B cell (primary cell): ENCODE results near the gene ARHGAP25. TPM values are rescaled to one million over a fixed set of nuclear protein-coding genes. Genes with fewer than 3 reads are reported as not detected.

Source experiments
- ATAC-seq: fragments of 200-7000 bp; cut with Tn5 transposase; one replicate; pipeline ENCODE4 v1.10.0; 2021; ENCODE audit warnings: low read depth, mild to moderate bottlenecking, moderate number of reproducible peaks, moderate library complexity
- CTCF ChIA-PET: fragments of 350-600 bp; sonication (Branson Sonifier 250); formaldehyde crosslinking; loops from one replicate; lab custom pipeline; 2021; ENCODE audit warnings: antibody characterized with exemption, inconsistent platforms; lab: Charles Lee
- POLR2A ChIA-PET: fragments of 350-600 bp; sonication (Branson Sonifier 250); formaldehyde crosslinking; loops from one replicate; lab custom pipeline; 2021; ENCODE audit warnings: antibody characterized with exemption; lab: Charles Lee
- DNase-seq: peaks from one replicate; pipeline ENCODE4 v3.0.0; 2013
- H2AFZ ChIP-seq: 2 replicates; pipeline ENCODE4 v1.6.1; 2012; ENCODE audit warnings: mild to moderate bottlenecking, low read depth, low read length; ENCODE audit not compliant: insufficient read depth, poor library complexity, severe bottlenecking
- H3K27ac ChIP-seq, 2 donors: 1 replicate in 1 of 2; 2 replicates in 1 of 2; pipeline ENCODE4 v1.5.1; 2012 to 2013; ENCODE audit warnings: low read length in 2 of 2, mild to moderate bottlenecking in 2 of 2, moderate library complexity in 1 of 2
- H3K27me3 ChIP-seq, 4 experiments: fragments of 200-600 bp in 1 of 4; sonication (generic) in 1 of 4; replicated peaks in 1 of 4; 1 replicate in 2 of 4; 2 replicates in 2 of 4; pipeline versions ENCODE4 v1.6.1 to v1.7.0; 2013 to 2016; ENCODE audit warnings: low read length in 3 of 4, mild to moderate bottlenecking in 2 of 4, mixed read lengths in 1 of 4, moderate library complexity in 1 of 4; ENCODE audit not compliant: insufficient read depth in 4 of 4, control insufficient read depth in 3 of 4; ENCODE audit errors: control extremely low read depth in 1 of 4
- H3K36me3 ChIP-seq, 2 experiments: replicated peaks in 1 of 2; 1 replicate in 1 of 2; 2 replicates in 1 of 2; pipeline versions ENCODE4 v1.6.1 to v1.7.1; 2013; ENCODE audit warnings: low read length in 1 of 2; ENCODE audit not compliant: insufficient read depth in 2 of 2, control insufficient read depth in 1 of 2; ENCODE audit errors: control extremely low read depth in 1 of 2, extremely low read depth in 1 of 2
- H3K4me1 ChIP-seq, 2 donors: fragments of 200-600 bp in 1 of 2; sonication (generic) in 1 of 2; 1 replicate in 1 of 2; 2 replicates in 1 of 2; pipeline versions ENCODE4 v1.5.1 to v1.6.1; 2013 to 2017; ENCODE audit warnings: low read length in 2 of 2; ENCODE audit not compliant: control insufficient read depth in 2 of 2, insufficient read depth in 2 of 2
- H3K4me2 ChIP-seq: replicated peaks from 2 replicates; pipeline ENCODE3; 2012; ENCODE audit warnings: mild to moderate bottlenecking, low read depth, low read length; ENCODE audit not compliant: poor library complexity, severe bottlenecking
- H3K4me3 ChIP-seq, 5 experiments: fragments of 200-600 bp in 1 of 5; sonication (generic) in 1 of 5; 1 replicate in 3 of 5; 2 replicates in 2 of 5; pipeline versions ENCODE4 v1.5.1 to v1.7.0; 2011 to 2016; ENCODE audit warnings: low read length in 4 of 5, mild to moderate bottlenecking in 4 of 5, low read depth in 2 of 5, control low read depth in 1 of 5, moderate library complexity in 1 of 5; ENCODE audit not compliant: insufficient read depth in 1 of 5; ENCODE audit errors: control extremely low read depth in 1 of 5, extremely low read depth in 1 of 5
- H3K79me2 ChIP-seq: fragments of 200-600 bp; sonication (generic); one replicate; pipeline ENCODE4 v1.6.0; 2016; ENCODE audit warnings: low read length; ENCODE audit not compliant: control insufficient read depth, insufficient read depth
- H3K9ac ChIP-seq: fragments of 200-600 bp; sonication (generic); 2 replicates; pipeline ENCODE4 v1.6.1; 2017; ENCODE audit warnings: mild to moderate bottlenecking, low read length, moderate library complexity
- H3K9me3 ChIP-seq, 3 donors: one replicate each; pipeline versions ENCODE4 v1.6.1 to v1.7.1; 2013; ENCODE audit warnings: low read length in 2 of 3; ENCODE audit not compliant: control insufficient read depth in 2 of 3, insufficient read depth in 1 of 3; ENCODE audit errors: control extremely low read depth in 1 of 3
- H4K20me1 ChIP-seq: 2 replicates; pipeline ENCODE4 v1.6.0; 2012; ENCODE audit warnings: mild to moderate bottlenecking, low read length; ENCODE audit not compliant: insufficient read depth, control insufficient read depth, poor library complexity, severe bottlenecking
- H3K27ac Mint-ChIP-seq: one replicate; pipeline ENCODE4 v1.8.0; 2021; ENCODE audit warnings: mixed read lengths
- H3K27me3 Mint-ChIP-seq: one replicate; pipeline ENCODE4 v1.8.0; 2021; ENCODE audit warnings: mixed read lengths
- H3K4me1 Mint-ChIP-seq: one replicate; pipeline ENCODE4 v1.8.0; 2021; ENCODE audit warnings: mixed read lengths
- H3K4me3 Mint-ChIP-seq: one replicate; pipeline ENCODE4 v1.8.0; 2021; ENCODE audit warnings: mixed read lengths
- H3K9me3 Mint-ChIP-seq: one replicate; pipeline ENCODE4 v1.8.0; 2022; ENCODE audit warnings: mixed read lengths; ENCODE audit not compliant: insufficient read depth
- CTCF ChIP-seq: fragments of 200-600 bp; IDR thresholded peaks from one replicate; pipeline ENCODE4 v1.8.0; 2022; ENCODE audit warnings: antibody characterized with exemption, mild to moderate bottlenecking
- EZH2 ChIP-seq: IDR thresholded peaks from 2 replicates; pipeline ENCODE4 v1.6.1; 2012; ENCODE audit warnings: borderline replicate concordance, low read depth, mild to moderate bottlenecking, moderate library complexity, low read length; ENCODE audit not compliant: insufficient read depth, poor library complexity, severe bottlenecking
- WGBS: methylation state at CpG from one replicate; pipeline ENCODE4 v1.1.5; 2013; ENCODE audit warnings: missing lambda C conversion rate; ENCODE audit not compliant: insufficient coverage; 5-methylcytosine and 5-hydroxymethylcytosine counted together
- intact Hi-C: fragments of 100-400 bp; cut with micrococcal nuclease; formaldehyde crosslinking; loops from one replicate; pipeline ENCODE4 v1.10.0; 2022
- polyA plus RNA-seq: library from polyadenylated mRNA; depleted of rRNA; stranded (reverse); fragments of >200 nt; gene quantifications from 2 replicates; pipeline ENCODE4 v1.2.3, GENCODE V29; 2012
- total RNA-seq, 2 donors: library from RNA; stranded (reverse); fragments of 120-200 nt in 1 of 2; gene quantifications; 1 replicate in 1 of 2; 2 replicates in 1 of 2; pipeline versions ENCODE4 v1.2.3 to v1.2.4, GENCODE V29; 2013 to 2022

Gene ARHGAP25
- total and polyA plus RNA-seq, 2 donors (not counting 1 experiment from before 2014, with no cell fraction given), result 97.9 to 207 TPM

GRCh38 chr2:68791914-68792313, 57.3 kb downstream of the ARHGAP25 start:
- TF ChIP-seq EZH2, result no peak
- no peak for TF ChIP-seq CTCF
- H3K27ac Mint-ChIP-seq, result peak overlapping the region; percentile 99
- Histone ChIP-seq H3K9me3 (no peaks in the 10 kb centered on the region), H3K79me2 (peaks cover 92% of the 10 kb centered on the region), H3K4me1 (peaks cover 91 to 96% of the 10 kb centered on the region in 2 donors), H2AFZ (no peak overlapping the region), H3K27me3 (no peaks in the 10 kb centered on the region), H3K4me3 (no peak overlapping the region), H3K4me2 (peak overlapping the region; percentile 67), H3K9ac (no peak overlapping the region), H4K20me1 (peaks cover 4% of the 10 kb centered on the region), H3K36me3 (peaks cover 6 to 85% of the 10 kb centered on the region in 2 experiments), H3K27ac (peak overlapping the region; percentile 91 to 96)
- WGBS, result 57% methylated on average over 1 of the region's 1 CpG
- H3K9me3 Mint-ChIP-seq, result peaks cover 2% of the 10 kb centered on the region
- peaks cover 78% of the 10 kb centered on the region for H3K4me1 Mint-ChIP-seq
- no peaks in the 10 kb centered on the region for H3K27me3 Mint-ChIP-seq
- ATAC-seq (no peak), DNase-seq (no peak)
- peak overlapping the region; percentile 52 for H3K4me3 Mint-ChIP-seq
- ChIA-PET POLR2A (interaction anchor here (1.4 to 6.6 kb wide), 3 partner anchors 16 to 43 kb away, joined by 6 to 58 read pairs (median 8); no protein-coding TSS in a partner anchor), CTCF (interaction anchor here (1.2 to 7.7 kb wide), 8 partner anchors 13 to 116 kb away, joined by 3 to 101 read pairs (median 6); no protein-coding TSS in a partner anchor)
- intact Hi-C loops, result loop anchor here (2.0 to 5.0 kb wide), 2 partner anchors 17 to 40 kb away; no protein-coding TSS in a partner anchor

GRCh38 chr2:68792751-68793150, 58.1 kb downstream of the ARHGAP25 start:
- ATAC-seq, result no peak
- peaks cover 6 to 85% of the 10 kb centered on the region in 2 experiments for H3K36me3 ChIP-seq
- intact Hi-C loops, result loop anchor here (2.0 to 5.0 kb wide), 2 partner anchors 16 to 40 kb away; no protein-coding TSS in a partner anchor
- no peaks in the 10 kb centered on the region for H3K27me3 Mint-ChIP-seq
- H3K4me2 ChIP-seq, result peak overlapping the region; percentile 67
- WGBS, result no CpG with 5 or more reads among the region's 4 CpGs
- H3K27ac ChIP-seq, result peak overlapping the region; percentile 91 to 96
- peak overlapping the region in 1 of 5 experiments; percentile 4 for H3K4me3 ChIP-seq
- DNase-seq, result peak; percentile 59
- peak overlapping the region; percentile 86 for H3K27ac Mint-ChIP-seq
- H4K20me1 ChIP-seq, result peaks cover 9% of the 10 kb centered on the region
- POLR2A ChIA-PET, result interaction anchor here (1.0 to 6.6 kb wide), 3 partner anchors 15 to 26 kb away, joined by 3 to 58 read pairs (median 3); no protein-coding TSS in a partner anchor
- peaks cover 85% of the 10 kb centered on the region for H3K4me1 Mint-ChIP-seq
- H3K27me3 ChIP-seq, result no peaks in the 10 kb centered on the region
- H3K79me2 ChIP-seq, result peaks cover 92% of the 10 kb centered on the region
- H3K9me3 ChIP-seq, result no peaks in the 10 kb centered on the region
- CTCF ChIA-PET, result interaction anchor here (0.9 to 2.2 kb wide), 6 partner anchors 14 to 43 kb away, joined by 3 to 13 read pairs (median 4); no protein-coding TSS in a partner anchor
- no peak overlapping the region for H2AFZ ChIP-seq
- TF ChIP-seq EZH2 (no peak), CTCF (no peak)
- H3K9ac ChIP-seq, result peak overlapping the region; percentile 5
- H3K9me3 Mint-ChIP-seq, result peaks cover 2% of the 10 kb centered on the region
- H3K4me3 Mint-ChIP-seq, result peak overlapping the region; percentile 66
- H3K4me1 ChIP-seq, result peaks cover 91 to 96% of the 10 kb centered on the region in 2 donors
